SK-N-SH treated with all-trans-retinoic acid at 6 μM for 48 hours (cell line): ENCODE results near the gene ROBO2.

Experiments
- ATAC-seq: fragments of 200-7000 bp; cut with Tn5 transposase; 3 replicates; pipeline ENCODE4 v1.9.1; 2020; ENCODE audit warnings: mild to moderate bottlenecking, moderate library complexity
- ARNTL ChIP-seq: fragments of 450-650 bp; formaldehyde crosslinking; IDR thresholded peaks from 2 replicates; pipeline ENCODE4 v1.5.0; 2020; ENCODE audit warnings: low read depth, mild to moderate bottlenecking, moderate library complexity, borderline replicate concordance
- CSDC2 ChIP-seq: fragments of 250-450 bp; sonication (Bioruptor Pico); IDR thresholded peaks from 2 replicates; pipeline ENCODE4 v1.5.0; 2020; ENCODE audit warnings: mild to moderate bottlenecking, moderate library complexity
- GLIS3 ChIP-seq: fragments of 250-450 bp; sonication (Bioruptor Pico); IDR thresholded peaks from 2 replicates; pipeline ENCODE4 v1.5.0; 2020; ENCODE audit warnings: mild to moderate bottlenecking, moderate library complexity
- ISL1 ChIP-seq: fragments of 250-450 bp; sonication (Bioruptor Pico); IDR thresholded peaks from 2 replicates; pipeline ENCODE4 v2.1.2; 2022; ENCODE audit warnings: mild to moderate bottlenecking, moderate library complexity
- OSR1 ChIP-seq: fragments of 250-450 bp; sonication (Bioruptor Pico); IDR thresholded peaks from 2 replicates; pipeline ENCODE4 v1.8.0; 2022; ENCODE audit warnings: moderate library complexity, mild to moderate bottlenecking, inconsistent platforms
- PPARA ChIP-seq: fragments of 250-450 bp; sonication (Bioruptor Pico); IDR thresholded peaks from 2 replicates; pipeline ENCODE4 v1.5.0; 2020; ENCODE audit warnings: mild to moderate bottlenecking, borderline replicate concordance
- RARB ChIP-seq: fragments of 250-450 bp; sonication (Bioruptor Pico); IDR thresholded peaks from 2 replicates; pipeline ENCODE4 v1.8.0; 2021; ENCODE audit warnings: mild to moderate bottlenecking, moderate library complexity
- SNAI2 ChIP-seq: fragments of 250-450 bp; sonication (Bioruptor Pico); IDR thresholded peaks from 2 replicates; pipeline ENCODE4 v1.5.0; 2020; ENCODE audit warnings: mild to moderate bottlenecking, moderate library complexity
- TCF4 ChIP-seq: fragments of 250-450 bp; sonication (Bioruptor Pico); IDR thresholded peaks from 2 replicates; pipeline ENCODE4 v1.8.0; 2021; ENCODE audit warnings: mild to moderate bottlenecking, moderate library complexity, borderline replicate concordance
- TOX ChIP-seq: fragments of 250-450 bp; sonication (Bioruptor Pico); IDR thresholded peaks from 2 replicates; pipeline ENCODE4 v1.8.0; 2021; ENCODE audit warnings: mild to moderate bottlenecking, moderate library complexity, borderline replicate concordance
- ZC3H10 ChIP-seq: fragments of 250-450 bp; sonication (Bioruptor Pico); IDR thresholded peaks from 2 replicates; pipeline ENCODE4 v1.5.1; 2021; ENCODE audit warnings: mild to moderate bottlenecking, moderate library complexity
- ZFP3 ChIP-seq: fragments of 250-450 bp; sonication (Bioruptor Pico); IDR thresholded peaks from 2 replicates; pipeline ENCODE4 v1.5.0; 2020; ENCODE audit warnings: mild to moderate bottlenecking, moderate library complexity
- ZFP30 ChIP-seq: fragments of 450-650 bp; formaldehyde crosslinking; IDR thresholded peaks from 2 replicates; pipeline ENCODE4 v1.5.0; 2022; ENCODE audit warnings: mild to moderate bottlenecking, moderate library complexity
- ZNF565 ChIP-seq: fragments of 450-650 bp; formaldehyde crosslinking; conservative IDR thresholded peaks from 2 replicates; pipeline ENCODE4 v1.5.0; 2020; ENCODE audit warnings: low read depth, mild to moderate bottlenecking, moderate library complexity
- ZNF70 ChIP-seq: fragments of 450-650 bp; formaldehyde crosslinking; IDR thresholded peaks from 2 replicates; pipeline ENCODE4 v1.5.0; 2020; ENCODE audit warnings: mild to moderate bottlenecking, moderate library complexity
- ZNF8 ChIP-seq: fragments of 450-650 bp; formaldehyde crosslinking; IDR thresholded peaks from 2 replicates; pipeline ENCODE4 v1.5.0; 2020; ENCODE audit warnings: mild to moderate bottlenecking, moderate library complexity
- TF ChIP-seq, protein P1 (sequence below): fragments of 250-450 bp; sonication (Bioruptor Pico); IDR thresholded peaks from 2 replicates; pipeline ENCODE4 v1.8.0; 2020; ENCODE audit warnings: mild to moderate bottlenecking, moderate library complexity, borderline replicate concordance
- TF ChIP-seq, protein P2 (sequence below): fragments of 250-450 bp; sonication (Bioruptor Pico); IDR thresholded peaks from 2 replicates; pipeline ENCODE4 v1.5.1; 2020; ENCODE audit warnings: low read depth, mild to moderate bottlenecking, moderate library complexity
- TF ChIP-seq, protein P3 (sequence below): fragments of 250-450 bp; sonication (Bioruptor Pico); IDR thresholded peaks from 2 replicates; pipeline ENCODE4 v1.5.0; 2020; ENCODE audit warnings: mild to moderate bottlenecking, moderate library complexity
- TF ChIP-seq, protein P4 (sequence below): fragments of 250-450 bp; sonication (Bioruptor Pico); IDR thresholded peaks from 2 replicates; pipeline ENCODE4 v1.5.1; 2021; ENCODE audit warnings: mild to moderate bottlenecking, moderate library complexity
- TF ChIP-seq, protein P5 (sequence below): fragments of 250-450 bp; sonication (Bioruptor Pico); IDR thresholded peaks from 2 replicates; pipeline ENCODE4 v1.8.0; 2021; ENCODE audit warnings: low read depth, mild to moderate bottlenecking, moderate library complexity, borderline replicate concordance

The ROBO2 gene

DNA sequence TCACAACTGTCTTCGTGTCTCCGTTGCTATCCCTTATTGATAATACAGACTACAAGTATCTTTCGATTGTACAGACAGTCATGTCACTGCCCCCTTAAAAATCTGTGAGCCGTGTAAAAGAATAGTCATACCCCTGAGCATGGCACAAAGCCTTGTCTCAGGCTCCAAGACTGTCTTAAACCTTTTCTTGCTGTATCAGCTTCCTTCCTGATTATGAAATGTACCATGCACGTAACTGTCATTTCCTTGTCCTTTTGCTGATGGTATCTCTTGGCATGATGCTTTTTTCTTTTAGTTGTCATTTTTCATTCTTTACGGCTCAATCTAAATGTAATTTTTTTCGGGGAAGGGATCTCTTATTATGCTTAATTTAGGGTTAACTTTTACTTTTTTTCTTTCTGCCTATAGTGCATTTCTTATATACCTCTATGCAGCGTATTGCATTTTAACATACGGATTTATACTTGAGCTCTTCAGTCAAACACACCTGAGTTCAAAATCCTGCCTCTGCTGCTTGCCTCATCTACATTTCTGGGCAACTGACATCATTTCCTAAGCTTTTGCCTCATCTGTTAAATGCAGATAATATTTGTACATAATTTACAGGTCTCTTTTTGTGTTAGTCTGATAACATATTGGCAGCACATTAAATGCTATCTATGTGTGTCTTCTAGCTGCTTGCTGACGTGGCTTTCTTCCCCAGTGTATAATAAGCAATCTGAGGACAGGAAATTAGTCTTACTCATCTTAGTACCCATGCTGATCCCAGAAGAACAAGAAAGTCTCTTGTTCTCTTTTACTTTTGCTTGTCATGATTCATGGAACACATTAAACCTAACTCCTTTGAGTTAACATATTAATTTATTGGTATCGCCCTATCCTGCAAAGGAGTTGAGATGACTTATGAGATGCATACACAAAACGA is 57.3 kb downstream of the ROBO2 start (continued):
- TF ChIP-seq, protein P1, sequence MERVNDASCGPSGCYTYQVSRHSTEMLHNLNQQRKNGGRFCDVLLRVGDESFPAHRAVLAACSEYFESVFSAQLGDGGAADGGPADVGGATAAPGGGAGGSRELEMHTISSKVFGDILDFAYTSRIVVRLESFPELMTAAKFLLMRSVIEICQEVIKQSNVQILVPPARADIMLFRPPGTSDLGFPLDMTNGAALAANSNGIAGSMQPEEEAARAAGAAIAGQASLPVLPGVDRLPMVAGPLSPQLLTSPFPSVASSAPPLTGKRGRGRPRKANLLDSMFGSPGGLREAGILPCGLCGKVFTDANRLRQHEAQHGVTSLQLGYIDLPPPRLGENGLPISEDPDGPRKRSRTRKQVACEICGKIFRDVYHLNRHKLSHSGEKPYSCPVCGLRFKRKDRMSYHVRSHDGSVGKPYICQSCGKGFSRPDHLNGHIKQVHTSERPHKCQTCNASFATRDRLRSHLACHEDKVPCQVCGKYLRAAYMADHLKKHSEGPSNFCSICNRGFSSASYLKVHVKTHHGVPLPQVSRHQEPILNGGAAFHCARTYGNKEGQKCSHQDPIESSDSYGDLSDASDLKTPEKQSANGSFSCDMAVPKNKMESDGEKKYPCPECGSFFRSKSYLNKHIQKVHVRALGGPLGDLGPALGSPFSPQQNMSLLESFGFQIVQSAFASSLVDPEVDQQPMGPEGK (CRISPR knock-in tag): no peak
- TF ChIP-seq TOX (CRISPR knock-in tag): no peak
- no peak for TF ChIP-seq ZFP30 (CRISPR knock-in tag)
- no peak for TF ChIP-seq ZC3H10 (CRISPR knock-in tag)
- TF ChIP-seq, protein P2, sequence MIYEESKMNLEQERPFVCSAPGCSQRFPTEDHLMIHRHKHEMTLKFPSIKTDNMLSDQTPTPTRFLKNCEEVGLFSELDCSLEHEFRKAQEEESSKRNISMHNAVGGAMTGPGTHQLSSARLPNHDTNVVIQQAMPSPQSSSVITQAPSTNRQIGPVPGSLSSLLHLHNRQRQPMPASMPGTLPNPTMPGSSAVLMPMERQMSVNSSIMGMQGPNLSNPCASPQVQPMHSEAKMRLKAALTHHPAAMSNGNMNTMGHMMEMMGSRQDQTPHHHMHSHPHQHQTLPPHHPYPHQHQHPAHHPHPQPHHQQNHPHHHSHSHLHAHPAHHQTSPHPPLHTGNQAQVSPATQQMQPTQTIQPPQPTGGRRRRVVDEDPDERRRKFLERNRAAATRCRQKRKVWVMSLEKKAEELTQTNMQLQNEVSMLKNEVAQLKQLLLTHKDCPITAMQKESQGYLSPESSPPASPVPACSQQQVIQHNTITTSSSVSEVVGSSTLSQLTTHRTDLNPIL (CRISPR knock-in tag): no peak
- TF ChIP-seq OSR1 (CRISPR knock-in tag): no peak

DNA sequence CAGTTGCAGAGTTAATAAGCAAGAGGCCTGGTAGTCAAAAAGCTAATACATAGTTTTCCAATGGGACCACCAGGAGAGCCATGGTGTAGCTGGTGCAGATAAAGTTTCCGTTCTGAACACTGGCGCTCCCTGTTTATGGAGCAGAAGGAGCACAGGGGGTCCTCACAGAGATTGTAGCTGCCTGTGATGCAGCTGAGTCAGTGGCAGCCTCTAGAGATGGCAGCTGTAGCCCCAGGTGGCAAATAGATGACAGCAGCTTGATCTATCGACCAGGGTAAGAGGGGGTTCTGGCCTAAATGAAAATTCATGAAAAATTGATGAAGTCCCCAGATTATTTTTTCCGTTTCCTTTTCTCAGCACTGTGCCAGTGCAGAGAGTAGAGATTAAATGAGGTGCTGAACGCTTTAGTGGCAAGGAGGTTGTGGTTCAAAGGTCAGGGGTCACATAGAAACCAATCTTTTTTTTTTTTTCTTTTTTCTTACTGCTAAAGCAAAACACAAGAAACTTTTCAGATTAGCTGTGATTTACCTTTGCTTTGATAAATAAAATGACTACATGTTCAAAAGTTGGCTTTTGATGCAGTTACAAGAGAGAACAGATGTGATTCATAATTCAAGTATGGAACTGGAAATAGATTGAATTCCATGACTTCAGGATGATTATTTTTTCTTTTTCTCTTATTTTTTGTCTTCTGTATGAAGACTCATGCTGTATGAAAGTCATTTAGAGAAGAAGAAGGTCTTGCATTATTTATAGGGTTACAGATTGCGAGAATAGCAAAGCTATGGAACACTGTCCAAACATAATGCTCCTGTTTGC is 63.3 kb downstream of the ROBO2 start:
- no peak for ATAC-seq
- TF ChIP-seq CSDC2 (CRISPR knock-in tag) (no peak), ZNF8 (CRISPR knock-in tag) (no peak), PPARA (CRISPR knock-in tag) (no peak), SNAI2 (CRISPR knock-in tag) (no peak), RARB (CRISPR knock-in tag) (no peak), ZNF565 (CRISPR knock-in tag) (no peak), ARNTL (no peak), GLIS3 (CRISPR knock-in tag) (no peak), TCF4 (CRISPR knock-in tag) (no peak), ZC3H10 (CRISPR knock-in tag) (no peak), ZNF70 (CRISPR knock-in tag) (no peak)
- TF ChIP-seq, protein P3, sequence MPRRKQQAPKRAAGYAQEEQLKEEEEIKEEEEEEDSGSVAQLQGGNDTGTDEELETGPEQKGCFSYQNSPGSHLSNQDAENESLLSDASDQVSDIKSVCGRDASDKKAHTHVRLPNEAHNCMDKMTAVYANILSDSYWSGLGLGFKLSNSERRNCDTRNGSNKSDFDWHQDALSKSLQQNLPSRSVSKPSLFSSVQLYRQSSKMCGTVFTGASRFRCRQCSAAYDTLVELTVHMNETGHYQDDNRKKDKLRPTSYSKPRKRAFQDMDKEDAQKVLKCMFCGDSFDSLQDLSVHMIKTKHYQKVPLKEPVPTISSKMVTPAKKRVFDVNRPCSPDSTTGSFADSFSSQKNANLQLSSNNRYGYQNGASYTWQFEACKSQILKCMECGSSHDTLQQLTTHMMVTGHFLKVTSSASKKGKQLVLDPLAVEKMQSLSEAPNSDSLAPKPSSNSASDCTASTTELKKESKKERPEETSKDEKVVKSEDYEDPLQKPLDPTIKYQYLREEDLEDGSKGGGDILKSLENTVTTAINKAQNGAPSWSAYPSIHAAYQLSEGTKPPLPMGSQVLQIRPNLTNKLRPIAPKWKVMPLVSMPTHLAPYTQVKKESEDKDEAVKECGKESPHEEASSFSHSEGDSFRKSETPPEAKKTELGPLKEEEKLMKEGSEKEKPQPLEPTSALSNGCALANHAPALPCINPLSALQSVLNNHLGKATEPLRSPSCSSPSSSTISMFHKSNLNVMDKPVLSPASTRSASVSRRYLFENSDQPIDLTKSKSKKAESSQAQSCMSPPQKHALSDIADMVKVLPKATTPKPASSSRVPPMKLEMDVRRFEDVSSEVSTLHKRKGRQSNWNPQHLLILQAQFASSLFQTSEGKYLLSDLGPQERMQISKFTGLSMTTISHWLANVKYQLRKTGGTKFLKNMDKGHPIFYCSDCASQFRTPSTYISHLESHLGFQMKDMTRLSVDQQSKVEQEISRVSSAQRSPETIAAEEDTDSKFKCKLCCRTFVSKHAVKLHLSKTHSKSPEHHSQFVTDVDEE (CRISPR knock-in tag): no peak
- TF ChIP-seq, protein P4, sequence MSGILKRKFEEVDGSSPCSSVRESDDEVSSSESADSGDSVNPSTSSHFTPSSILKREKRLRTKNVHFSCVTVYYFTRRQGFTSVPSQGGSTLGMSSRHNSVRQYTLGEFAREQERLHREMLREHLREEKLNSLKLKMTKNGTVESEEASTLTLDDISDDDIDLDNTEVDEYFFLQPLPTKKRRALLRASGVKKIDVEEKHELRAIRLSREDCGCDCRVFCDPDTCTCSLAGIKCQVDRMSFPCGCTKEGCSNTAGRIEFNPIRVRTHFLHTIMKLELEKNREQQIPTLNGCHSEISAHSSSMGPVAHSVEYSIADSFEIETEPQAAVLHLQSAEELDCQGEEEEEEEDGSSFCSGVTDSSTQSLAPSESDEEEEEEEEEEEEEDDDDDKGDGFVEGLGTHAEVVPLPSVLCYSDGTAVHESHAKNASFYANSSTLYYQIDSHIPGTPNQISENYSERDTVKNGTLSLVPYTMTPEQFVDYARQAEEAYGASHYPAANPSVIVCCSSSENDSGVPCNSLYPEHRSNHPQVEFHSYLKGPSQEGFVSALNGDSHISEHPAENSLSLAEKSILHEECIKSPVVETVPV (CRISPR knock-in tag): no peak
- TF ChIP-seq, protein P2 (CRISPR knock-in tag): no peak
- TF ChIP-seq, all 23 proteins: peak for 0

DNA sequence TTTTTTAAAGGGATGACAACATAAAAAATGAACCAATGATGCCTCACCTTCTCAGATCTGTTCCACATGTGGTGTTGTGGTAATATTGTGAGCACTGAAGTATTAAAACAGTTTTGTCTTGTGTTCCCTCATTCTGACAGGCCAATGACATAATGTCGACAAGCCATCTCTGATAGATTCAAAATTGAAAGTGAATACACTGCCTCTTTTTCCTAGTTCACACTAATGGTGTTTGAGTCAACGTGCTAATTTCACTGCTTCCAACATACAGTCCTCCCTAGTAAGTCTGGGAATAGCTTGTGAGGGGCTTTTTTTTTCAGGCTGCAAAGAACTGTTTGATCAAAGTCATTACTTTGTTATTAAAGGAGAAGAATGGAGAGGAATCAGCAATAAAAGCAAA is 82.8 kb downstream of the ROBO2 start:
- TF ChIP-seq ISL1 (CRISPR knock-in tag) (no peak), ZNF70 (CRISPR knock-in tag) (no peak), ZFP3 (no peak), CSDC2 (CRISPR knock-in tag) (no peak), ZFP30 (CRISPR knock-in tag) (no peak), TCF4 (CRISPR knock-in tag) (no peak)
- TF ChIP-seq, protein P5, sequence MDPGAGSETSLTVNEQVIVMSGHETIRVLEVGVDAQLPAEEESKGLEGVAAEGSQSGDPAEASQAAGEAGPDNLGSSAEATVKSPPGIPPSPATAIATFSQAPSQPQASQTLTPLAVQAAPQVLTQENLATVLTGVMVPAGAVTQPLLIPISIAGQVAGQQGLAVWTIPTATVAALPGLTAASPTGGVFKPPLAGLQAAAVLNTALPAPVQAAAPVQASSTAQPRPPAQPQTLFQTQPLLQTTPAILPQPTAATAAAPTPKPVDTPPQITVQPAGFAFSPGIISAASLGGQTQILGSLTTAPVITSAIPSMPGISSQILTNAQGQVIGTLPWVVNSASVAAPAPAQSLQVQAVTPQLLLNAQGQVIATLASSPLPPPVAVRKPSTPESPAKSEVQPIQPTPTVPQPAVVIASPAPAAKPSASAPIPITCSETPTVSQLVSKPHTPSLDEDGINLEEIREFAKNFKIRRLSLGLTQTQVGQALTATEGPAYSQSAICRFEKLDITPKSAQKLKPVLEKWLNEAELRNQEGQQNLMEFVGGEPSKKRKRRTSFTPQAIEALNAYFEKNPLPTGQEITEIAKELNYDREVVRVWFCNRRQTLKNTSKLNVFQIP (CRISPR knock-in tag): no peak
- TF ChIP-seq, all 23 proteins: peak for 0
- ATAC-seq: no peak
